ENCODE data around the gene PLPP3. TPM values are rescaled to one million over a fixed set of nuclear protein-coding genes. Genes with fewer than 3 reads are reported as not detected.
A peak's percentile ranks its signal among the peaks of the same experiment; 100 is the strongest.

Gene PLPP3
- polyA plus RNA-seq, 10 donors = 112 to 147 (median 133) TPM

GRCh38 chr1:56469640-56470371, 109.6 kb downstream of the PLPP3 start:
- DNase-seq = peak; percentile 29 to 54 (median 39)

- peak; percentile 52 to 84 (median 63) for DNase-seq
Measured at GRCh38 chr1:56468518-56468917, 110.8 kb downstream of the PLPP3 start.

- no peak for DNase-seq
Measured at GRCh38 chr1:56466538-56466937, 112.8 kb downstream of the PLPP3 start.

GRCh38 chr1:56464294-56464693, 115.1 kb downstream of the PLPP3 start:
- DNase-seq = peak in 1 of 3 donors; percentile 45

- DNase-seq = no peak
Measured at GRCh38 chr1:56463376-56463775, 116.0 kb downstream of the PLPP3 start.

GRCh38 chr1:56462209-56462608, 117.2 kb downstream of the PLPP3 start:
- DNase-seq = no peak

GRCh38 chr1:56461158-56462127, 117.9 kb downstream of the PLPP3 start:
- DNase-seq = no peak

GRCh38 chr1:56459260-56459659, 120.1 kb downstream of the PLPP3 start:
- DNase-seq = no peak

GRCh38 chr1:56457756-56458375, 121.5 kb downstream of the PLPP3 start:
- no peak for DNase-seq

- DNase-seq = peak in 1 of 3 donors; percentile 43
Measured at GRCh38 chr1:56456435-56457101, 122.8 kb downstream of the PLPP3 start.

- DNase-seq = peak in 2 of 3 donors; percentile 62 to 76
Measured at GRCh38 chr1:56453417-56454078, 125.8 kb downstream of the PLPP3 start.

- DNase-seq = peak in 1 of 3 donors; percentile 67
Measured at GRCh38 chr1:56453016-56453415, 126.3 kb downstream of the PLPP3 start.

GRCh38 chr1:56452027-56453011, 127.0 kb downstream of the PLPP3 start:
- peak; percentile 53 to 90 (median 82) for DNase-seq

- no peak for DNase-seq
Measured at GRCh38 chr1:56451491-56451890, 127.9 kb downstream of the PLPP3 start.

GRCh38 chr1:56450004-56450666, 129.2 kb downstream of the PLPP3 start:
- DNase-seq = peak in 1 of 3 donors; percentile 30

GRCh38 chr1:56448529-56449300, 130.6 kb downstream of the PLPP3 start:
- DNase-seq = no peak

GRCh38 chr1:56447823-56448222, 131.5 kb downstream of the PLPP3 start:
- no peak for DNase-seq

GRCh38 chr1:56446531-56447098, 132.7 kb downstream of the PLPP3 start:
- peak in 1 of 3 donors; percentile 61 for DNase-seq
